ENCODE results near the gene COL4A5. TPM values are rescaled to one million over a fixed set of nuclear protein-coding genes. Genes with fewer than 3 reads are reported as not detected.
A peak's percentile ranks its signal among the peaks of the same experiment; 100 is the strongest.

The COL4A5 gene
- total RNA-seq, 1 donor: 23.2 TPM

- no peak for TF ChIP-seq CTCF (IDR thresholded peaks at IDR 0.05; ENCODE audit: insufficient read depth, low read length)
- no peak for DNase-seq (ENCODE audit: low read depth)
- no peak overlapping the region for H3K4me3 ChIP-seq (ENCODE audit: low read depth, low read length)
Observed at GRCh38 chrX:108671526-108671925, 231.9 kb downstream of the COL4A5 start.

- no peak overlapping the region for H3K4me3 ChIP-seq (ENCODE audit: low read depth, low read length)
- no peak for TF ChIP-seq CTCF (IDR thresholded peaks at IDR 0.05; ENCODE audit: insufficient read depth, low read length)
- no peak for DNase-seq (ENCODE audit: low read depth)
Observed at GRCh38 chrX:108696690-108697089, 257.1 kb downstream of the COL4A5 start.

- TF ChIP-seq CTCF (IDR thresholded peaks at IDR 0.05; ENCODE audit: insufficient read depth, low read length): peak; percentile 35
Observed at GRCh38 chrX:108699368-108699767, 259.7 kb downstream of the COL4A5 start.

GRCh38 chrX:108701633-108702032 is 262.0 kb downstream of the COL4A5 start:
- no peak for DNase-seq (ENCODE audit: low read depth)
- TF ChIP-seq CTCF (IDR thresholded peaks at IDR 0.05; ENCODE audit: insufficient read depth, low read length): no peak
- no peak overlapping the region for H3K4me3 ChIP-seq (ENCODE audit: low read depth, low read length)

More at GRCh38 chrX:108699368-108699767, 259.7 kb downstream of the COL4A5 start:
- no peak overlapping the region for H3K4me3 ChIP-seq (ENCODE audit: low read depth, low read length)
- DNase-seq (ENCODE audit: low read depth): peak; percentile 47

- TF ChIP-seq CTCF (IDR thresholded peaks at IDR 0.05; ENCODE audit: insufficient read depth, low read length): no peak
- DNase-seq (ENCODE audit: low read depth): no peak
- no peak overlapping the region for H3K4me3 ChIP-seq (ENCODE audit: low read depth, low read length)
Observed at GRCh38 chrX:108702530-108702929, 262.9 kb downstream of the COL4A5 start.

- TF ChIP-seq CTCF (IDR thresholded peaks at IDR 0.05; ENCODE audit: insufficient read depth, low read length): no peak
- no peak for DNase-seq (ENCODE audit: low read depth)
- no peak overlapping the region for H3K4me3 ChIP-seq (ENCODE audit: low read depth, low read length)
Observed at GRCh38 chrX:108704839-108705238, 265.2 kb downstream of the COL4A5 start.

- no peak overlapping the region for H3K4me3 ChIP-seq (ENCODE audit: low read depth, low read length)
- no peak for DNase-seq (ENCODE audit: low read depth)
- TF ChIP-seq CTCF (IDR thresholded peaks at IDR 0.05; ENCODE audit: insufficient read depth, low read length): no peak
Observed at GRCh38 chrX:108712886-108713285, 273.2 kb downstream of the COL4A5 start.

All from fibroblast of the aortic adventitia (primary cell).